ENCODE results near the gene PPP2R2C.

Gene PPP2R2C

DNA sequence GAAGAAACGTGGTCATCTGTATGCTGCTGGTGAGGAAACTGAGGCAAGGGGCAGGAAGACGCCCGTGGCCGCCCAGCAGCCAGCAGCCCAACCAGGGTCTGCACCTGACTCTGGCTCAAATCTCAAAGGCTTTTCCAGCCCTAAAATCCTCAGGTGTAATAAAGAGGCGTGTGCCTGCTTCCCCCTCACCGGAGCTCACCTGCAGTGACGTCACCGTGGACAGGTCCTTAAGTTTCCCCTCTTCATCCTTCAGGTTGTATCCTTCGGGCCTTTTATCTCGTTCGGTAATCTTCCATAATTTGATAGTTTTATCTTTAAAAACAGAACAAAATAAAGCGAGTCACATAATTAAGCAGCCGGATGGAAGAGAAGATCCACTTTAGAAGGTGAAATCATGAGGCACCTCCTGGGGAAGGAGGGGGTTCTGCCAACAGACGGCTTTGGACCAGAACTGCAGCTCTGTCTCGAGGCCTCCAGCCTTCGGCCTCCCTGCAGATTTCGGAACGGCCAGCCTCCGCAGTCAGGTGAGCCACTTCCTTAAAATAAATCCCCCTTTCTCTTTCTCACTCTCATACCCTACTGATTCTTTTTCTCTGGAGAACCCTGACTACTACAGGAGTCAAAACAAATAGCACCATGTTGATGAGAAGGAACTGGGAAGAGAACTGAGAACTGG lies 96.7 kb downstream of the PPP2R2C start:
- no peaks in the 10 kb centered on the region for H3K36me3 Mint-ChIP-seq
- no peak overlapping the region for H3K4me3 Mint-ChIP-seq
- CTCF ChIA-PET = no interaction called here
- no peaks in the 10 kb centered on the region for H3K9me3 Mint-ChIP-seq
- H3K27me3 Mint-ChIP-seq = peaks cover 24% of the 10 kb centered on the region
- H3K4me1 Mint-ChIP-seq = no peaks in the 10 kb centered on the region
- no peak overlapping the region for H3K27ac Mint-ChIP-seq
- DNase-seq = no peak

GRCh38 chr4:6374575-6374974 lies 97.8 kb downstream of the PPP2R2C start:
- CTCF ChIA-PET = no interaction called here
- H3K36me3 Mint-ChIP-seq = no peaks in the 10 kb centered on the region
- peaks cover 16% of the 10 kb centered on the region for H3K27me3 Mint-ChIP-seq
- DNase-seq = no peak
- H3K4me1 Mint-ChIP-seq = no peaks in the 10 kb centered on the region
- no peak overlapping the region for H3K4me3 Mint-ChIP-seq
- H3K9me3 Mint-ChIP-seq = no peaks in the 10 kb centered on the region
- H3K27ac Mint-ChIP-seq = no peak overlapping the region

DNA sequence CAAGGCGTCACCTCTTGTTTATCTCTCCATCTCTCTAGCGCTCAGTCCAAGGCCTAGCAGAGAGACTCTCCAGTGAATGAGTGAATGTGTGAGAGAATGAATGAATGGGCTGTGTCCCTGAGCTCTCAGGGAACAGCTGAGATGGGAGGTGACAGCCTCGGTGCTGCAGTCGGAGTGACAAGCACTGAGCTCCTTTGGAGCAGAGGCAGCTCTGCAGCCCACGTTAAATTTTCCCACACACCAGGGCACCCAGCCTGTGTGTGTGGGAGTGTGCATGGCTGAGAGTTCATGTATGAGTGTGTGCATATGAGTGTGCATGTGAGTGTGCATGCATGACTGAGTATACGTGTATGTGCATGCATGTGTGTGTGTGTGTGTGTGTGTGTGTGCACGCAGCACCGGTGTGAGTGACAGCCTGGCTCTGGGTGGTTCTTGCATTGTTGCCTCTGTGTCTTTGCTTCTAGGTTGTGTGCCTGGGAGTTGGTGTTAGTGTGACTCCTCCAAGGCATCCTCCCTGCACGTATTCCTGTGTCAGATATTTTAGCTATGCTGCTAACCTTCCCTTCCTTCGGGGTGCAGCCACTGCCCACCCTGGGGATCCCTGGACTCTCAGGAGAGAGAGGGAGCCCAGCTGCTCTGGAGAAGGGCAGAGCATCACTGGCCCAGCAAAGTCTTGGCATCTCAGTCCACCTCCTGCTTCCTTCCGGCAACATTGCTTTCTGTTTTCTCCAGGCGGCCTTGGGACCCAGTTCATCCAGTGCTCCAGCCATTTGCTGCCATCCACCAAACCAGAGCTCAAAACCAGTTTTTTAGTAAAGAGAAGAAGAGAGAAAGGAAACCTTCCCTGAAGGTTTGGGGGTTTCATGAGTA lies 98.6 kb downstream of the PPP2R2C start:
- Mint-ChIP-seq H3K4me1 (no peaks in the 10 kb centered on the region), H3K36me3 (no peaks in the 10 kb centered on the region), H3K27ac (no peak overlapping the region), H3K27me3 (peaks cover 11% of the 10 kb centered on the region), H3K4me3 (no peak overlapping the region), H3K9me3 (no peaks in the 10 kb centered on the region)
- no peak for DNase-seq
- CTCF ChIA-PET = interaction anchor here (0.5 kb wide), 1 partner anchor 99 kb away, joined by 3 read pairs; no protein-coding TSS in a partner anchor

DNA sequence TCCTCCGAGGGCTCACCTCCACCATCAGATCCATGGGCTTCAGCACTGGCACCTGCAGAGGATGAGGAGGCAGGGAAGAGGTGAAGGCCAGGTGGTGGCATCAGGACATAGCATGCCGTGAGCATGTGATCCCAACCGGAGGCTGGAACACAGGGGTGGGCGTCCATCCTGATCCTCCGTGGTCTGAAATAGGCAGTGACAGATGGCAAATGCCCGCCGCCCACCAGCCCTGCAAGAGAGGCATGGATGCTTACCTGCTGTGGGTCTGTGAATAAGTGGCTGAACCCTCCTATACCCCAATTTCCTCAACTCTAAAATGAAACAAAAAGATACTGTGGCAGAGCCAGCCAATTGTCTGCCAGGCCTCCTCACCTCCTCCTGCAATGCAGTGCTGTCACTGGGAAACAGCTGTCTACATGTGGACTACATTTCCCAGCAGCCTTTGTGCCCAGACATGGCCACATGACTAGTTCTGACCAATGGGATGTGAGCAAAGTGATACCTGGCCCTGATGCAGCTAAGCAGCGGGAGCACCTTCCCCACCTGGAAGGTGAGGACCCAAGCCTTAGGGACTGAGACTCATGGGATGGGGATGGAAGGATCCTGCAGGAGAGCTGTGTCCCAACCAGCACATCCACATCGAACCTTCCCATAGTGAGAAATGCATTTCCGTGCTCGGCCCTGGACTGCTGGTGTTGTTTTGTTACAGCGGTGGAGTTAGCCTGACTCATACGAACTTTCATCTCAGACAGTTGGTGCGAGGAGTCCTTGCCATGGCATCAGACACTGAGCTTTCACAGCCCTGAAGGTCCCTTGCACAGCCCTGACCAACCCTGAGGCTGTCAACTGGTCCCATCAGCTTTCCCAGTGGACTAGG lies 99.5 kb downstream of the PPP2R2C start:
- DNase-seq = peak; percentile 41
- Mint-ChIP-seq H3K36me3 (no peaks in the 10 kb centered on the region), H3K9me3 (no peaks in the 10 kb centered on the region), H3K27me3 (peaks cover 10% of the 10 kb centered on the region), H3K4me1 (no peaks in the 10 kb centered on the region), H3K4me3 (no peak overlapping the region), H3K27ac (no peak overlapping the region)
- CTCF ChIA-PET = interaction anchor here (0.5 kb wide), 1 partner anchor 98 kb away, joined by 3 read pairs; no protein-coding TSS in a partner anchor

- Mint-ChIP-seq H3K36me3 (no peaks in the 10 kb centered on the region), H3K4me1 (no peaks in the 10 kb centered on the region), H3K27ac (no peak overlapping the region), H3K4me3 (no peak overlapping the region), H3K27me3 (peaks cover 7% of the 10 kb centered on the region), H3K9me3 (no peaks in the 10 kb centered on the region)
- CTCF ChIA-PET = no interaction called here
- DNase-seq = no peak
Measured at GRCh38 chr4:6371812-6372211, 100.6 kb downstream of the PPP2R2C start.

DNA sequence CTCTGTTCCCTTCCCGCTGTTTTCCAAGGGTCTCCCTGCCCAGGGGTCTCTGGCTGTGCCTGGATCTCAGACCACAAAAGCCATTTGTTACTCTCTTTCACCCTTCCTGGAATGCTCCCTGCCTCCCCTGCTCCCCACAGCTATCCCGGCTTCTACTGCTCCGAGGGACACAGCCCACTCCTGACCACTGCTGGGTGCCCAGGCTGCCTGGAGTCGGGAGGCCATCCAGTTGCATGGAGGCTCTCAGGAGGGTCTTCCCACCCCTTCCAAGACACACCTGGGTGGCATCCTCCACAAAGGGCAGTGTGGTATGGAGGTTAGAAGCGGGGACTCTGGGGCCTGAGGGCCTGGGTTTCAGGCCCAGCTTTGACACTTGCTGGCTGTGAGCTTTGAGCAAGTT lies 101.1 kb downstream of the PPP2R2C start:
- DNase-seq = no peak
- Mint-ChIP-seq H3K9me3 (no peaks in the 10 kb centered on the region), H3K4me1 (no peaks in the 10 kb centered on the region), H3K4me3 (no peak overlapping the region), H3K27me3 (peaks cover 4% of the 10 kb centered on the region), H3K27ac (no peak overlapping the region), H3K36me3 (no peaks in the 10 kb centered on the region)
- CTCF ChIA-PET = no interaction called here

- CTCF ChIA-PET = no interaction called here
- H3K9me3 Mint-ChIP-seq = no peaks in the 10 kb centered on the region
- no peaks in the 10 kb centered on the region for H3K4me1 Mint-ChIP-seq
- H3K27me3 Mint-ChIP-seq = peaks cover 4% of the 10 kb centered on the region
- H3K4me3 Mint-ChIP-seq = no peak overlapping the region
- H3K27ac Mint-ChIP-seq = no peak overlapping the region
- no peaks in the 10 kb centered on the region for H3K36me3 Mint-ChIP-seq
- no peak for DNase-seq
Measured at GRCh38 chr4:6369924-6370645, 102.3 kb downstream of the PPP2R2C start.

DNA sequence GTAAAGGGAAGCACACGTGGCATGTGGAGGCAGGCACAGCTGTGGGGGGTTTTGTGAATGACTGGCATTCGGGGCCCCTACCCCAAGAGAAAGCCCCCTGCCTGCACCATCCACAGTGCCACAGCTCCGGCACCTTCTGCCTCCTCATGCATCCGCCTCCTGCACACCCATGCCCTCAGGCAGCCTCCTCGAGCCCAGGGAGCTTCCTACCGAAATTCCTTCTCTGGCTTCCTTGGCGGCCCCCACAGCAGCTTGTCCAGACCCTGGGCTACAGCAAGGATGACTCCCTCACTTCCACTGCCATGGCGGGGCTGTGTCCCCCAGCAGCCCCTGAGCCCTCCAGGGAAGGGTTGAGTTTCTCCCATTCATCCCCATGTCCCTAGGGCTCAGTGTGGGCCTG lies 102.9 kb downstream of the PPP2R2C start:
- no peak for DNase-seq
- H3K4me1 Mint-ChIP-seq = no peaks in the 10 kb centered on the region
- CTCF ChIA-PET = no interaction called here
- H3K9me3 Mint-ChIP-seq = no peaks in the 10 kb centered on the region
- H3K4me3 Mint-ChIP-seq = no peak overlapping the region
- peaks cover 4% of the 10 kb centered on the region for H3K27me3 Mint-ChIP-seq
- no peak overlapping the region for H3K27ac Mint-ChIP-seq
- no peaks in the 10 kb centered on the region for H3K36me3 Mint-ChIP-seq

GRCh38 chr4:6369035-6369434 lies 103.4 kb downstream of the PPP2R2C start:
- CTCF ChIA-PET = no interaction called here
- Mint-ChIP-seq H3K4me3 (no peak overlapping the region), H3K9me3 (no peaks in the 10 kb centered on the region), H3K27ac (no peak overlapping the region), H3K27me3 (peaks cover 4% of the 10 kb centered on the region), H3K4me1 (no peaks in the 10 kb centered on the region), H3K36me3 (no peaks in the 10 kb centered on the region)
- DNase-seq = no peak

DNA sequence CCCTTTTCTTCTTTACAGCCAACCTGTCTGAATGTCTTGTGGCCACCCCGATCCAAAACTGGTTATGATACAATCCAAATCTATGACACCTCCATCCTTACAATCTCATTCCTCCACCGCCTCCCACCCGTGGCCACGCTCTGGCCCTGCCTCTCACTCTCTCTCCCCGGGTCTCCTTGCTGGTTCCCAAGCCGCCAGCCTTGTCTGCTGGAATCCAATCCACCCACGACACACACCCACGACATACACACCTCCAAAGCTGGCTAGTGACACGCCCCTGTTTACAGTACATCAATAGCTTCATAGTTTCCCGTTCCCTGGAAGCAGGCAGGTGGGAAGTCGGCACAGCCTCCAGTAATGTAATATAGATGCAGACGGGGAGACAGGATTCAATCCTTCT lies 103.8 kb downstream of the PPP2R2C start:
- CTCF ChIA-PET = no interaction called here
- Mint-ChIP-seq H3K36me3 (no peaks in the 10 kb centered on the region), H3K9me3 (no peaks in the 10 kb centered on the region), H3K4me1 (no peaks in the 10 kb centered on the region), H3K4me3 (no peak overlapping the region), H3K27me3 (peaks cover 4% of the 10 kb centered on the region), H3K27ac (no peak overlapping the region)
- DNase-seq = no peak

- H3K36me3 Mint-ChIP-seq = no peaks in the 10 kb centered on the region
- CTCF ChIA-PET = no interaction called here
Measured at GRCh38 chr4:6368096-6368495, 104.3 kb downstream of the PPP2R2C start.

DNA sequence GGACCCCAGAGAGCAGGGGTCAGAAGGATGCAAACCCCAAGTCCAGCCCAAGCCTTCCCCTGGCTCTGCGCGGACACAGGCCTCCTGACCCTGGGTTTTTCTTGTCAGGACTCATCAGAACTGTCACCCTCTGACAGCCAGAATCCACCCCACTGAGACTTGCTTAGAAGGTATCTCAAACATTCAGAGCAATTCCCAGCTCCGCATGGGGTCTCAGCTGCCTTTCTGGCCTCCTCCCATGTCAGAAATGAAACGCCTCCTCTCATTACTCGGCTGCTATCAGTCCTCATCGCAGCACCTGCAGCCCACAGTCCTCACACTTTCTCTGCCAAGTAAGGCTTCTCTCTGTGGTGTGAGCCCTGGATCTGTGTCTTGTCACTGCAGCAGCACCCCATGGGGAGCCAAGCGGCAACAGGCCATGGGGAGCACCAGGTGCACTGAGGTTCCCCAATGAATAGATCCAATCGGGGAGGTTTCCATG lies 105.0 kb downstream of the PPP2R2C start:
- no peaks in the 10 kb centered on the region for H3K4me1 Mint-ChIP-seq
- no peak for DNase-seq
- H3K36me3 Mint-ChIP-seq = no peaks in the 10 kb centered on the region
- no peak overlapping the region for H3K27ac Mint-ChIP-seq
- CTCF ChIA-PET = no interaction called here
- H3K9me3 Mint-ChIP-seq = no peaks in the 10 kb centered on the region
- H3K4me3 Mint-ChIP-seq = no peak overlapping the region
- H3K27me3 Mint-ChIP-seq = peaks cover 4% of the 10 kb centered on the region

More at GRCh38 chr4:6368096-6368495, 104.3 kb downstream of the PPP2R2C start:
- peaks cover 4% of the 10 kb centered on the region for H3K27me3 Mint-ChIP-seq
- no peaks in the 10 kb centered on the region for H3K4me1 Mint-ChIP-seq
- no peaks in the 10 kb centered on the region for H3K9me3 Mint-ChIP-seq
- no peak overlapping the region for H3K27ac Mint-ChIP-seq
- no peak overlapping the region for H3K4me3 Mint-ChIP-seq
- DNase-seq = no peak

DNA sequence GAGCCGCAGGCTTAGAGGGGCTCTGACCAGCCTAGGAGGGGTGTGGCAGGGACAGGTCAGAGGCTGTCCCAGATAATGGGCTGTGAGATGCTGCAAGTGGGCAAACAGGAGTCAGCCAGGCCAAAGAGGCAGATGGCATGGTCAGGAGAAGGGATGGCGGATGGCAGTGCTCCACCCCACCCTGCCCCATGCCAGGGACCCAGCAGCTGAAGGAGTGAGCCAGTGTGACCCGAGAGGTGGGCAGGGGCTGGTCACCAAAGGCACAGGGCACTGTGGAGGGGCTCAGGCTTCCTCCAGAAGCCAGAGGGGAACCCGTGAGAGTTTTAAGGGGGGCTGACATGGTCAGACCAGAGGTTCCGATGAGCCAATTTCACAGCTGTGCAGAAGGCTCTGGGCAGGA lies 105.8 kb downstream of the PPP2R2C start:
- no peaks in the 10 kb centered on the region for H3K9me3 Mint-ChIP-seq
- CTCF ChIA-PET = no interaction called here
- no peaks in the 10 kb centered on the region for H3K4me1 Mint-ChIP-seq
- DNase-seq = no peak
- no peak overlapping the region for H3K4me3 Mint-ChIP-seq
- H3K27ac Mint-ChIP-seq = no peak overlapping the region
- peaks cover 8% of the 10 kb centered on the region for H3K27me3 Mint-ChIP-seq
- H3K36me3 Mint-ChIP-seq = no peaks in the 10 kb centered on the region

Measured in activated naive CD4-positive, alpha-beta T cell treated with anti-CD3 and anti-CD28 coated beads, Interleukin-2, amount 10 ng/mL, durations not matched to agents 7 days and 5 days (primary cell).